ENCODE results near the gene SSBP3.

- no peak for TF ChIP-seq GLIS3 (CRISPR knock-in tag; IDR thresholded peaks at IDR 0.05)
- TF ChIP-seq ZFP3 (CRISPR knock-in tag; IDR thresholded peaks at IDR 0.05), result no peak
- no peak for TF ChIP-seq CREB5 (CRISPR knock-in tag; IDR thresholded peaks at IDR 0.05; ENCODE audit: low read depth)
- no peak for TF ChIP-seq PATZ1 (CRISPR knock-in tag; IDR thresholded peaks at IDR 0.05; ENCODE audit: borderline replicate concordance)
- TF ChIP-seq ZNF565 (CRISPR knock-in tag; conservative IDR thresholded peaks at IDR 0.05; ENCODE audit: low read depth), result no peak
Observed at GRCh38 chr1:54246116-54246721, 160.0 kb downstream of the SSBP3 start.

Data from SK-N-SH treated with all-trans-retinoic acid at 6 μM for 48 hours (cell line).